HCT116 (cell line): Measurements from ENCODE around the gene SNX10. TPM values are rescaled to one million over a fixed set of nuclear protein-coding genes. Genes with fewer than 3 reads are reported as not detected.

ENCODE experiments used
- ATAC-seq: fragments of 200-7000 bp; cut with Tn5 transposase; 2 replicates; pipeline ENCODE4 v1.9.1; 2020; ENCODE audit warnings: mild to moderate bottlenecking, moderate library complexity
- BruUV-seq: library from RNA; stranded (reverse); fragments of 400-500 nt; replicated peaks from 2 replicates; lab custom pipeline; 2021; lab: Mats Ljungman, UMichigan
- CTCF ChIA-PET: fragments of 300-600 bp; sonication (Branson Sonifier 250); formaldehyde crosslinking; loops from one replicate; lab custom pipeline; 2021; ENCODE audit warnings: antibody characterized with exemption; lab: Charles Lee
- POLR2A ChIA-PET: fragments of 300-600, 350-600 bp; sonication (Branson Sonifier 250); formaldehyde crosslinking; loops from one replicate; lab custom pipeline; 2021; ENCODE audit warnings: antibody characterized with exemption; lab: Charles Lee
- RAD21 ChIA-PET, 2 experiments: fragments of 300-600 bp; sonication (Branson Sonifier 250); formaldehyde crosslinking; loops; one replicate each; lab custom pipeline; 2023; ENCODE audit warnings: low total read pairs in 2 of 2; ENCODE audit not compliant: uncharacterized antibody in 2 of 2, unreplicated experiment in 2 of 2, low non-redundant PET in 1 of 2; lab: Charles Lee
- DNase-seq: peaks from one replicate; pipeline ENCODE4 v3.0.0-alpha.2; 2010; ENCODE audit warnings: low read depth, low spot score
- H2AFZ ChIP-seq: fragments of 200-600 bp; shearing (Covaris generic), sonication (generic); 2 replicates; pipeline ENCODE4 v1.6.1; 2017; ENCODE audit warnings: low read depth, mixed run types, mixed read lengths, antibody characterized with exemption, low read length; ENCODE audit not compliant: poor library complexity, severe bottlenecking
- H3K27ac ChIP-seq: 2 replicates; pipeline ENCODE4 v1.5.1; 2012; ENCODE audit warnings: low read depth, low read length
- H3K27me3 ChIP-seq: fragments of 200-600 bp; sonication (generic); 2 replicates; pipeline ENCODE4 v1.6.1; 2016; ENCODE audit warnings: mixed run types, low read length, mixed read lengths; ENCODE audit not compliant: insufficient read depth
- H3K36me3 ChIP-seq, 2 experiments: fragments of 200-500 bp in 1 of 2; fragments of 200-600 bp in 1 of 2; sonication (Bioruptor generic) in 1 of 2; sonication (generic) in 1 of 2; 2 replicates each; pipeline versions ENCODE4 v1.5.1 to v1.6.1; 2014 to 2016; ENCODE audit warnings: low read length in 2 of 2, inconsistent platforms in 1 of 2, mixed read lengths in 1 of 2, mixed run types in 1 of 2; ENCODE audit not compliant: insufficient read depth in 2 of 2, control insufficient read depth in 1 of 2
- H3K4me1 ChIP-seq, 2 experiments: fragments of 200-600 bp in 1 of 2; sonication (generic) in 1 of 2; 2 replicates each; pipeline versions ENCODE4 v1.5.1 to v1.6.1; 2012 to 2017; ENCODE audit warnings: low read length in 2 of 2, inconsistent platforms in 1 of 2, mild to moderate bottlenecking in 1 of 2, mixed read lengths in 1 of 2, mixed run types in 1 of 2, moderate library complexity in 1 of 2; ENCODE audit not compliant: insufficient read depth in 2 of 2, control insufficient read depth in 1 of 2
- H3K4me2 ChIP-seq: fragments of 200-600 bp; sonication (generic); 2 replicates; pipeline ENCODE4 v1.6.1; 2017; ENCODE audit warnings: mixed run types, low read length, mixed read lengths
- H3K4me3 ChIP-seq, 2 experiments: fragments of 200-600 bp in 1 of 2; sonication (generic) in 1 of 2; replicated peaks in 1 of 2; 2 replicates each; pipeline ENCODE4 v1.5.1; 2011 to 2016; ENCODE audit warnings: low read length in 2 of 2, control low read depth in 1 of 2, low read depth in 1 of 2, mild to moderate bottlenecking in 1 of 2, mixed read lengths in 1 of 2, mixed run types in 1 of 2
- H3K79me2 ChIP-seq: fragments of 200-600 bp; sonication (generic); 2 replicates; pipeline ENCODE4 v1.6.1; 2017; ENCODE audit warnings: mild to moderate bottlenecking, mixed run types, low read length, moderate library complexity, mixed read lengths; ENCODE audit not compliant: insufficient read depth
- H3K9ac ChIP-seq: fragments of 200-600 bp; sonication (generic); 2 replicates; pipeline ENCODE4 v1.6.1; 2016; ENCODE audit warnings: low read length, mixed read lengths
- H3K9me2 ChIP-seq: fragments of 200-600 bp; sonication (generic), shearing (Covaris generic); 2 replicates; pipeline ENCODE4 v1.6.1; 2017; ENCODE audit warnings: mixed run types, mild to moderate bottlenecking, moderate library complexity; ENCODE audit not compliant: insufficient read depth
- H3K9me3 ChIP-seq, 2 experiments: fragments of 200-500 bp in 1 of 2; fragments of 200-600 bp in 1 of 2; sonication (Bioruptor generic) in 1 of 2; sonication (generic) in 1 of 2; 2 replicates each; pipeline ENCODE4 v1.6.1; 2014 to 2017; ENCODE audit warnings: low read length in 2 of 2, mixed read lengths in 2 of 2, inconsistent platforms in 1 of 2, low read depth in 1 of 2, mild to moderate bottlenecking in 1 of 2, mixed run types in 1 of 2, moderate library complexity in 1 of 2; ENCODE audit not compliant: control insufficient read depth in 1 of 2, insufficient read depth in 1 of 2
- H4K20me1 ChIP-seq: fragments of 200-600 bp; sonication (generic), shearing (Covaris generic); 2 replicates; pipeline ENCODE4 v1.6.1; 2017; ENCODE audit warnings: mixed run types, mild to moderate bottlenecking, moderate library complexity; ENCODE audit not compliant: insufficient read depth
- ATF3 ChIP-seq: IDR thresholded peaks from 2 replicates; pipeline ENCODE4 v1.6.1; 2012
- EGR1 ChIP-seq: IDR thresholded peaks from 2 replicates; pipeline ENCODE4 v1.6.1; 2012; ENCODE audit warnings: low read depth
- ELF1 ChIP-seq: IDR thresholded peaks from 2 replicates; pipeline ENCODE4 v1.6.1; 2012; ENCODE audit warnings: low read depth, borderline replicate concordance
- EZH2phosphoT487 ChIP-seq: fragments of 200-600 bp; IDR thresholded peaks from 2 replicates; pipeline ENCODE4 v1.6.1; 2018; ENCODE audit warnings: antibody characterized with exemption, borderline replicate concordance
- FOSL1 ChIP-seq: IDR thresholded peaks from 2 replicates; pipeline ENCODE4 v1.6.1; 2012; ENCODE audit warnings: low read depth
- JUND ChIP-seq: IDR thresholded peaks from 2 replicates; pipeline ENCODE4 v1.6.1; 2012
- POLR2A ChIP-seq: IDR thresholded peaks from 2 replicates; pipeline ENCODE4 v1.7.0; 2011; ENCODE audit warnings: borderline replicate concordance; ENCODE audit not compliant: insufficient read depth, insufficient read length; ENCODE audit errors: extremely low read depth
- POLR2AphosphoS5 ChIP-seq: IDR thresholded peaks from 2 replicates; pipeline ENCODE4 v1.6.1; 2011; ENCODE audit warnings: mild to moderate bottlenecking, low read depth, low read length, moderate library complexity
- REST ChIP-seq: IDR thresholded peaks from 2 replicates; pipeline ENCODE4 v1.6.1; 2012; ENCODE audit warnings: low read depth
- SRF ChIP-seq: IDR thresholded peaks from 2 replicates; pipeline ENCODE4 v1.6.1; 2012; ENCODE audit warnings: low read depth
- TCF7L2 ChIP-seq: IDR thresholded peaks from 2 replicates; pipeline ENCODE4 v1.7.0; 2011; ENCODE audit warnings: borderline replicate concordance, inconsistent platforms; ENCODE audit not compliant: insufficient read depth, insufficient read length; ENCODE audit errors: extremely low read depth
- ZFX ChIP-seq: fragments of 450-650 bp; IDR thresholded peaks from 2 replicates; pipeline ENCODE4 v1.6.1; 2017
- intact Hi-C: fragments of 100-400 bp; cut with micrococcal nuclease; formaldehyde crosslinking; loops from 2 replicates; pipeline ENCODE4 v1.10.0; 2022
- total RNA-seq: library from RNA; stranded (reverse); gene quantifications from one replicate; pipeline ENCODE4 v1.2.1, GENCODE V29; 2021; ENCODE audit not compliant: unreplicated experiment

The SNX10 gene
- total RNA-seq, 1 experiment from 2014 or later: 26.9 TPM

- no peak for ATAC-seq
- no peaks in the 10 kb centered on the region for H4K20me1 ChIP-seq
- H3K4me2 ChIP-seq: no peak overlapping the region
- H3K27ac ChIP-seq: no peak overlapping the region
- H3K4me1 ChIP-seq: peaks cover 0 to 4% of the 10 kb centered on the region in 2 experiments; a peak in 1 of 4 replicates
- no peaks in the 10 kb centered on the region for H3K9me3 ChIP-seq
- CTCF ChIA-PET: no interaction called here
- H3K36me3 ChIP-seq: no peaks in the 10 kb centered on the region
- no peak overlapping the region for H3K9ac ChIP-seq
- no peaks in the 10 kb centered on the region for H3K27me3 ChIP-seq
- H3K9me2 ChIP-seq: no peaks in the 10 kb centered on the region
- TF ChIP-seq POLR2AphosphoS5: no peak
- no peak for TF ChIP-seq REST
- no peak for TF ChIP-seq ATF3
- TF ChIP-seq POLR2A: no peak
- no peak for TF ChIP-seq SRF
- no peak for TF ChIP-seq ELF1
- no peak for TF ChIP-seq ZFX
- TF ChIP-seq, all 23 proteins: peak for 0
- Histone ChIP-seq H3K4me3 (no peak overlapping the region), H3K79me2 (no peaks in the 10 kb centered on the region), H2AFZ (no peak overlapping the region)
- RAD21 ChIA-PET: no interaction called here
- intact Hi-C loops: no loop called here
- no TSS peak for BruUV-seq
- POLR2A ChIA-PET: no interaction called here
- no peak for DNase-seq
These were observed 131.1 kb downstream of the SNX10 start for GRCh38 chr7:26422761-26423160.

- Histone ChIP-seq H3K27me3 (no peaks in the 10 kb centered on the region), H3K4me3 (no peak overlapping the region), H2AFZ (no peak overlapping the region), H3K36me3 (no peaks in the 10 kb centered on the region), H3K79me2 (no peaks in the 10 kb centered on the region), H3K4me2 (no peak overlapping the region), H3K9me2 (no peaks in the 10 kb centered on the region), H4K20me1 (no peaks in the 10 kb centered on the region), H3K9ac (no peak overlapping the region), H3K9me3 (no peaks in the 10 kb centered on the region), H3K4me1 (peaks cover 0 to 4% of the 10 kb centered on the region in 2 experiments; a peak in 1 of 4 replicates), H3K27ac (no peak overlapping the region)
- POLR2A ChIA-PET: no interaction called here
- intact Hi-C loops: no loop called here
- CTCF ChIA-PET: no interaction called here
- RAD21 ChIA-PET: no interaction called here
- BruUV-seq: no TSS peak
- ATAC-seq (no peak), DNase-seq (no peak)
- TF ChIP-seq REST (no peak), TCF7L2 (no peak), FOSL1 (no peak), EGR1 (no peak), EZH2phosphoT487 (no peak), JUND (no peak)
These were observed 131.8 kb downstream of the SNX10 start for GRCh38 chr7:26423436-26423835.
